Naive thymus-derived CD8-positive, alpha-beta T cell (primary cell): ENCODE results near the gene TEX30. TPM values are rescaled to one million over a fixed set of nuclear protein-coding genes. Genes with fewer than 3 reads are reported as not detected.

Experiments used
- ATAC-seq, 2 donors: fragments of 150-1000 bp; cut with Tn5 transposase in 1 of 2; sonication (Bioruptor Pico), chemical (Tn5 transposase) in 1 of 2; 1 replicate in 1 of 2; 2 replicates in 1 of 2; pipeline ENCODE4 v1.10.0; 2021; ENCODE audit warnings: mild to moderate bottlenecking in 2 of 2, moderate library complexity in 2 of 2
- POLR2A ChIA-PET: fragments of 350-600 bp; sonication (Branson Sonifier 250); formaldehyde crosslinking; loops from one replicate; lab custom pipeline; 2021; ENCODE audit warnings: antibody characterized with exemption; lab: Charles Lee
- DNase-seq, 10 donors: peaks; one replicate each; pipeline versions ENCODE4 v3.0.0 to v3.0.0-alpha.2; 2020 to 2022
- H3K27ac Mint-ChIP-seq, 10 donors: one replicate each; pipeline ENCODE4 v1.8.0; 2020 to 2022; ENCODE audit warnings: mild to moderate bottlenecking in 10 of 10, mixed read lengths in 10 of 10, moderate library complexity in 4 of 10, inconsistent platforms in 1 of 10
- H3K27me3 Mint-ChIP-seq, 5 donors: one replicate each; pipeline ENCODE4 v1.8.0; 2021 to 2022; ENCODE audit warnings: mixed read lengths in 5 of 5
- H3K36me3 Mint-ChIP-seq, 3 donors: one replicate each; pipeline ENCODE4 v1.8.0; 2020 to 2022; ENCODE audit warnings: mixed read lengths in 3 of 3, mild to moderate bottlenecking in 2 of 3, inconsistent platforms in 1 of 3
- H3K4me1 Mint-ChIP-seq, 4 donors: one replicate each; pipeline ENCODE4 v1.8.0; 2021 to 2022; ENCODE audit warnings: mixed read lengths in 4 of 4
- H3K4me3 Mint-ChIP-seq, 10 donors: one replicate each; pipeline ENCODE4 v1.8.0; 2020 to 2022; ENCODE audit warnings: mild to moderate bottlenecking in 10 of 10, mixed read lengths in 10 of 10, moderate library complexity in 6 of 10, inconsistent platforms in 1 of 10
- H3K9me3 Mint-ChIP-seq, 9 donors: one replicate each; pipeline ENCODE4 v1.8.0; 2020 to 2022; ENCODE audit warnings: mixed read lengths in 9 of 9, mild to moderate bottlenecking in 3 of 9, inconsistent platforms in 1 of 9, moderate library complexity in 1 of 9
- polyA plus RNA-seq, 3 donors: library from polyadenylated mRNA; unstranded; fragments of 300-500 nt; fragmentation: Illumina TruSeq; gene quantifications; one replicate each; pipeline ENCODE4 v1.2.3, GENCODE V29; 2021
- total RNA-seq, 8 experiments: library from RNA in 2 of 8; stranded (reverse) in 2 of 8; gene quantifications; one replicate each; pipeline ENCODE4 v1.2.3 and lab custom pipeline; 2021 to 2026

Gene TEX30
- total and polyA plus RNA-seq, 5 experiments from 2014 or later: 11.1 to 25.0 (median 23.8) TPM

- Mint-ChIP-seq H3K27ac (peak overlapping the region; percentile 64 to 97 (median 92)), H3K36me3 (no peaks in the 10 kb centered on the region)
Measured at GRCh38 chr13:102774591-102775520, 1.3 kb upstream of the TEX30 start.

GRCh38 chr13:102774214-102774568, 605 bp upstream of the TEX30 start:
- POLR2A ChIA-PET: interaction anchor here (1.2 to 4.8 kb wide), 7 partner anchors 11 to 182 kb away, joined by 3 to 63 read pairs (median 10); partner anchors contain the start of genes BIVM, ERCC5, POGLUT2 and TPP2
- Mint-ChIP-seq H3K36me3 (no peaks in the 10 kb centered on the region), H3K9me3 (no peaks in the 10 kb centered on the region), H3K27me3 (no peaks in the 10 kb centered on the region), H3K27ac (peak overlapping the region; percentile 90 to 97 (median 92)), H3K4me3 (peak overlapping the region; percentile 84 to 96 (median 92)), H3K4me1 (peaks cover 9 to 54% (median 45%) of the 10 kb centered on the region in 4 donors)
- DNase-seq (peak in 1 of 10 donors; percentile 7), ATAC-seq (no peak)

More at GRCh38 chr13:102774591-102775520, 1.3 kb upstream of the TEX30 start:
- Mint-ChIP-seq H3K4me3 (peak overlapping the region; percentile 84 to 96 (median 92)), H3K4me1 (peaks cover 15 to 58% (median 49%) of the 10 kb centered on the region in 4 donors), H3K9me3 (no peaks in the 10 kb centered on the region), H3K27me3 (no peaks in the 10 kb centered on the region)
- POLR2A ChIA-PET: interaction anchor here (2.8 to 4.8 kb wide), 3 partner anchors 10 to 71 kb away, joined by 7 to 63 read pairs (median 24); partner anchors contain the start of genes BIVM, ERCC5 and POGLUT2
- DNase-seq (no peak), ATAC-seq (no peak)

GRCh38 chr13:102772042-102772425, 1.6 kb downstream of the TEX30 start:
- peak overlapping the region in 3 of 10 donors; percentile 15 to 90 (median 54) for H3K27ac Mint-ChIP-seq
- no peaks in the 10 kb centered on the region for H3K27me3 Mint-ChIP-seq
- DNase-seq (no peak), ATAC-seq (no peak)
- POLR2A ChIA-PET: interaction anchor here (1.6 to 4.8 kb wide), 4 partner anchors 13 to 181 kb away, joined by 4 to 63 read pairs (median 20); partner anchors contain the start of genes ERCC5 and TPP2
- peaks cover 0 to 2% (median 2%) of the 10 kb centered on the region in 3 donors for H3K36me3 Mint-ChIP-seq
- H3K9me3 Mint-ChIP-seq: no peaks in the 10 kb centered on the region
- H3K4me3 Mint-ChIP-seq: peak overlapping the region; percentile 84 to 96 (median 92)
- peaks cover 9 to 47% (median 38%) of the 10 kb centered on the region in 4 donors for H3K4me1 Mint-ChIP-seq

- Mint-ChIP-seq H3K36me3 (peaks cover 0 to 8% (median 5%) of the 10 kb centered on the region in 3 donors), H3K4me1 (peaks cover 9 to 47% (median 38%) of the 10 kb centered on the region in 4 donors), H3K27ac (peak overlapping the region in 6 of 10 donors; percentile 5 to 79 (median 20)), H3K27me3 (no peaks in the 10 kb centered on the region), H3K4me3 (peak overlapping the region; percentile 3 to 96 (median 92)), H3K9me3 (no peaks in the 10 kb centered on the region)
- DNase-seq (no peak), ATAC-seq (no peak)
- POLR2A ChIA-PET: interaction anchor here (1.6 to 4.8 kb wide), 3 partner anchors 74 to 180 kb away, joined by 4 to 63 read pairs (median 33); partner anchors contain the start of genes ERCC5 and TPP2
Measured at GRCh38 chr13:102771298-102772041, 2.1 kb downstream of the TEX30 start.

- POLR2A ChIA-PET: interaction anchor here (0.9 to 1.6 kb wide), 2 partner anchors 14 to 179 kb away, joined by 3 to 4 read pairs; no protein-coding TSS in a partner anchor
- no peaks in the 10 kb centered on the region for H3K9me3 Mint-ChIP-seq
- H3K4me3 Mint-ChIP-seq: no peak overlapping the region
- no peak for DNase-seq
- ATAC-seq: no peak
- H3K4me1 Mint-ChIP-seq: peaks cover 9 to 47% (median 38%) of the 10 kb centered on the region in 4 donors
- H3K36me3 Mint-ChIP-seq: peaks cover 0 to 12% (median 5%) of the 10 kb centered on the region in 3 donors
- no peaks in the 10 kb centered on the region for H3K27me3 Mint-ChIP-seq
- no peak overlapping the region for H3K27ac Mint-ChIP-seq
Measured at GRCh38 chr13:102770435-102770834, 3.2 kb downstream of the TEX30 start.

GRCh38 chr13:102769679-102770078, 3.9 kb downstream of the TEX30 start:
- POLR2A ChIA-PET: interaction anchor here (0.9 kb wide), 1 partner anchor 15 kb away, joined by 3 read pairs; no protein-coding TSS in a partner anchor
- no peak for DNase-seq
- no peak overlapping the region for H3K4me3 Mint-ChIP-seq

GRCh38 chr13:102768909-102769308, 4.7 kb downstream of the TEX30 start:
- POLR2A ChIA-PET: no interaction called here
- ATAC-seq (no peak), DNase-seq (no peak)
- H3K4me3 Mint-ChIP-seq: no peak overlapping the region
- no peaks in the 10 kb centered on the region for H3K9me3 Mint-ChIP-seq
- H3K4me1 Mint-ChIP-seq: peaks cover 6 to 36% (median 28%) of the 10 kb centered on the region in 4 donors
- no peak overlapping the region for H3K27ac Mint-ChIP-seq
- no peaks in the 10 kb centered on the region for H3K27me3 Mint-ChIP-seq
- peaks cover 0 to 12% (median 5%) of the 10 kb centered on the region in 3 donors for H3K36me3 Mint-ChIP-seq

More at GRCh38 chr13:102769679-102770078, 3.9 kb downstream of the TEX30 start:
- H3K9me3 Mint-ChIP-seq: no peaks in the 10 kb centered on the region
- no peak for ATAC-seq
- peaks cover 0 to 12% (median 5%) of the 10 kb centered on the region in 3 donors for H3K36me3 Mint-ChIP-seq
- H3K27ac Mint-ChIP-seq: peak overlapping the region in 1 of 10 donors; percentile 24
- H3K27me3 Mint-ChIP-seq: no peaks in the 10 kb centered on the region
- peaks cover 9 to 44% (median 36%) of the 10 kb centered on the region in 4 donors for H3K4me1 Mint-ChIP-seq

GRCh38 chr13:102763741-102764140, 9.8 kb downstream of the TEX30 start:
- POLR2A ChIA-PET: no interaction called here
- Mint-ChIP-seq H3K4me1 (no peaks in the 10 kb centered on the region), H3K36me3 (peaks cover 0 to 12% (median 5%) of the 10 kb centered on the region in 3 donors), H3K4me3 (no peak overlapping the region), H3K27ac (no peak overlapping the region), H3K9me3 (no peaks in the 10 kb centered on the region), H3K27me3 (no peaks in the 10 kb centered on the region)
- ATAC-seq (no peak), DNase-seq (no peak)

GRCh38 chr13:102761071-102761470, 12.5 kb downstream of the TEX30 start:
- Mint-ChIP-seq H3K9me3 (no peaks in the 10 kb centered on the region), H3K36me3 (peaks cover 0 to 2% (median under 1%) of the 10 kb centered on the region in 3 donors), H3K4me3 (no peak overlapping the region), H3K27me3 (no peaks in the 10 kb centered on the region), H3K27ac (no peak overlapping the region), H3K4me1 (no peaks in the 10 kb centered on the region)
- POLR2A ChIA-PET: no interaction called here
- no peak for ATAC-seq
- DNase-seq: no peak

GRCh38 chr13:102758842-102759241, 14.7 kb downstream of the TEX30 start:
- Mint-ChIP-seq H3K4me3 (no peak overlapping the region), H3K9me3 (no peaks in the 10 kb centered on the region), H3K27ac (no peak overlapping the region), H3K4me1 (no peaks in the 10 kb centered on the region), H3K27me3 (no peaks in the 10 kb centered on the region), H3K36me3 (peaks cover 0 to 2% (median 0%) of the 10 kb centered on the region in 3 donors)
- POLR2A ChIA-PET: no interaction called here
- DNase-seq (no peak), ATAC-seq (no peak)

- Mint-ChIP-seq H3K4me3 (no peak overlapping the region), H3K27ac (peak overlapping the region in 1 of 10 donors; percentile 63), H3K9me3 (peaks cover 0 to 3% (median 0%) of the 10 kb centered on the region in 9 donors), H3K4me1 (no peaks in the 10 kb centered on the region), H3K36me3 (peaks cover 0 to 5% (median 0%) of the 10 kb centered on the region in 3 donors), H3K27me3 (peaks cover 0 to 6% (median 2%) of the 10 kb centered on the region in 5 donors)
- POLR2A ChIA-PET: no interaction called here
- DNase-seq (no peak), ATAC-seq (no peak)
Measured at GRCh38 chr13:102757006-102757405, 16.6 kb downstream of the TEX30 start.

- Mint-ChIP-seq H3K4me3 (no peak overlapping the region), H3K9me3 (peaks cover 0 to 18% (median 4%) of the 10 kb centered on the region in 9 donors), H3K4me1 (no peaks in the 10 kb centered on the region), H3K27ac (no peak overlapping the region), H3K36me3 (peaks cover 0 to 24% (median 7%) of the 10 kb centered on the region in 3 donors), H3K27me3 (peaks cover 9 to 35% (median 10%) of the 10 kb centered on the region in 5 donors)
- DNase-seq (no peak), ATAC-seq (no peak)
- POLR2A ChIA-PET: no interaction called here
Measured at GRCh38 chr13:102751886-102752285, 21.7 kb downstream of the TEX30 start.
